ENCODE data around the gene ADSL. TPM values are rescaled to one million over a fixed set of nuclear protein-coding genes. Genes with fewer than 3 reads are reported as not detected.

ADSL gene
- polyA plus RNA-seq, 1 of the 3 experiments (the other 2 are of a cell fraction): 79.7 TPM

- Histone ChIP-seq H2AFZ (ENCODE audit: low read depth) (no peak overlapping the region), H3K27ac (ENCODE audit: low read depth in 2 of 2, low read length in 1 of 2) (peak overlapping the region in 1 of 2 experiments; percentile 74; a peak in 2 of 4 replicates), H3K9me2 (no peaks in the 10 kb centered on the region), H3K4me1 (ENCODE audit: control insufficient read depth in 1 of 2, insufficient read depth in 2 of 2, low read depth in 1 of 2, low read length in 1 of 2) (peaks cover 0 to 17% of the 10 kb centered on the region in 2 experiments; a peak in 1 of 4 replicates), H3K4me2 (no peak overlapping the region), H4K20me1 (ENCODE audit: insufficient read depth) (no peaks in the 10 kb centered on the region), H3K9ac (no peak overlapping the region), H3K36me3 (replicated peaks in 1 of 2; ENCODE audit: control insufficient read depth in 1 of 2, insufficient read depth in 2 of 2, low read length in 1 of 2) (peaks cover 0 to 10% of the 10 kb centered on the region in 2 experiments), H3F3A (replicated peaks; ENCODE audit: insufficient read depth) (no peaks in the 10 kb centered on the region), H3K4me3 (ENCODE audit: low read depth in 2 of 2, low read length in 1 of 2) (no peak overlapping the region), H3K27me3 (ENCODE audit: insufficient read depth) (no peaks in the 10 kb centered on the region), H3K9me3 (no peaks in the 10 kb centered on the region), H3K79me2 (ENCODE audit: insufficient read depth) (no peaks in the 10 kb centered on the region)
- no peak for DNase-seq
- TF ChIP-seq GABPA (IDR thresholded peaks at IDR 0.05; ENCODE audit: low read depth) (no peak), CTCF (IDR thresholded peaks at IDR 0.05) (no peak), REST (IDR thresholded peaks at IDR 0.05; ENCODE audit: low read depth, low read length) (no peak), GATA2 (CRISPR knock-in tag; IDR thresholded peaks at IDR 0.05) (no peak), RFX5 (IDR thresholded peaks at IDR 0.05; ENCODE audit: low read length) (no peak), NRF1 (IDR thresholded peaks at IDR 0.05; ENCODE audit: low read depth, low read length) (no peak), JUND (IDR thresholded peaks at IDR 0.05) (no peak), IRF3 (IDR thresholded peaks at IDR 0.05; ENCODE audit: low read depth, low read length) (no peak), FOXM1 (IDR thresholded peaks at IDR 0.05; ENCODE audit: low read depth) (no peak), SIN3A (IDR thresholded peaks at IDR 0.05; ENCODE audit: borderline replicate concordance, low read depth, low read length) (no peak), RAD21 (IDR thresholded peaks at IDR 0.05; ENCODE audit: low read length) (no peak), TCF12 (IDR thresholded peaks at IDR 0.05) (no peak), EZH2phosphoT487 (IDR thresholded peaks at IDR 0.05; ENCODE audit: borderline replicate concordance, low read depth) (no peak), FOSL2 (IDR thresholded peaks at IDR 0.05; ENCODE audit: borderline replicate concordance, low read depth) (no peak), ZBTB33 (IDR thresholded peaks at IDR 0.05; ENCODE audit: borderline replicate concordance, low read depth) (no peak), SMC3 (IDR thresholded peaks at IDR 0.05; ENCODE audit: low read depth, low read length) (no peak), TAF1 (IDR thresholded peaks at IDR 0.05; ENCODE audit: borderline replicate concordance, low read depth, low read length) (no peak), ELF1 (IDR thresholded peaks at IDR 0.05) (no peak)
- POLR2A ChIA-PET: interaction anchor here (0.6 kb wide), 1 partner anchor 45 kb away, joined by 4 read pairs; no protein-coding TSS in a partner anchor
- CTCF ChIA-PET: interaction anchor here (0.6 kb wide), 1 partner anchor 66 kb away, joined by 3 read pairs; no protein-coding TSS in a partner anchor
- 90% methylated on average over 5 of the region's 17 CpGs for WGBS (ENCODE audit: low lambda C conversion rate)
Observed at GRCh38 chr22:40322818-40323447, 23.4 kb upstream of the ADSL start.

Data from SK-N-SH (cell line).